C4-2B (cell line): ENCODE data around the gene COL2A1.

Source experiments
- CTCF ChIP-seq: fragments of 450-650 bp; conservative IDR thresholded peaks from 2 replicates; pipeline ENCODE4 v1.5.1; 2017; ENCODE audit warnings: mild to moderate bottlenecking
- ZFX ChIP-seq: fragments of 450-650 bp; IDR thresholded peaks from 2 replicates; pipeline ENCODE4 v1.6.1; 2017

GRCh38 chr12:47975036-47975620 is 29.1 kb downstream of the COL2A1 start:
- TF ChIP-seq CTCF, result no peak
- no peak for TF ChIP-seq ZFX
